IPS DF 6.9 (cell line): ENCODE data around the gene TTYH3.
A peak's percentile ranks its signal among the peaks of the same experiment; 100 is the strongest.

Experiments
- DNase-seq: peaks from one replicate; pipeline ENCODE4 v3.0.0-alpha.2; 2013; ENCODE audit warnings: low read depth, low spot score
- H3K27ac ChIP-seq: one replicate; pipeline ENCODE4 v1.5.1; 2013; ENCODE audit warnings: low read length, control low read depth
- H3K27me3 ChIP-seq: 2 replicates; pipeline ENCODE4 v1.6.1; 2013; ENCODE audit warnings: mild to moderate bottlenecking, low read length; ENCODE audit not compliant: control insufficient read depth, insufficient read depth
- H3K36me3 ChIP-seq: 2 replicates; pipeline ENCODE4 v1.6.1; 2013; ENCODE audit warnings: low read length; ENCODE audit not compliant: control insufficient read depth, insufficient read depth
- H3K4me1 ChIP-seq: 2 replicates; pipeline ENCODE4 v1.6.1; 2013; ENCODE audit warnings: low read length; ENCODE audit not compliant: control insufficient read depth, insufficient read depth
- H3K4me3 ChIP-seq: 2 replicates; pipeline ENCODE4 v1.5.1; 2013; ENCODE audit warnings: mild to moderate bottlenecking, low read length
- H3K9me3 ChIP-seq: 2 replicates; pipeline ENCODE4 v1.6.1; 2013; ENCODE audit warnings: low read length, inconsistent platforms; ENCODE audit not compliant: control insufficient read depth, insufficient read depth
- WGBS: extraction: QIAGEN DNeasy Blood & Tissue Kit; methylation state at CpG from one replicate; pipeline ENCODE4 v1.1.7; 2013; ENCODE audit warnings: mixed read lengths, missing lambda C conversion rate; ENCODE audit not compliant: insufficient read length, insufficient coverage; 5-methylcytosine and 5-hydroxymethylcytosine counted together

The TTYH3 gene

DNA sequence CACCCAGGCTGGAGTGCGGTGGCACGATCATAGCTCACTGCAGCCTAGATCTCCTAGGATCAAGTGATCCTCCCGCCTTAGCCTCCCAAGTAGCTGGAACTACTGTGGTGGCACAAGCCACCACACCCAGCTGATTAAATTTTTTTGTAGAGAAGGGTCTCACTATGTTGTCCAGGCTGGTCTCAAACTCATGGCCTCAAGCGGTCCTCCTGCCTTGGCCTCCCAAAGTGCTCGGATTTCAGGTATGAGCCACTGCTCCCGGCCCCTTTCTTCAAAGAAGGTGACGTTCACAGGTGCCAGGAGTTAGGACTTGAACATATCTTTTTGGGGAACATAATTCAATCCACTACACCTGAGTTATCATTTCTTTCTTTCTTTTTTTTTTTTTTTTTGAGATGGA is 2.9 kb upstream of the TTYH3 start:
- no peaks in the 10 kb centered on the region for H3K27me3 ChIP-seq
- H3K36me3 ChIP-seq = no peaks in the 10 kb centered on the region
- no peaks in the 10 kb centered on the region for H3K9me3 ChIP-seq
- DNase-seq = no peak
- WGBS = no CpG with 5 or more reads among the region's 7 CpGs
- peaks cover 5% of the 10 kb centered on the region; the same call in 1 of the 2 replicates for H3K4me1 ChIP-seq
- H3K27ac ChIP-seq = no peak overlapping the region
- H3K4me3 ChIP-seq = no peak overlapping the region

DNA sequence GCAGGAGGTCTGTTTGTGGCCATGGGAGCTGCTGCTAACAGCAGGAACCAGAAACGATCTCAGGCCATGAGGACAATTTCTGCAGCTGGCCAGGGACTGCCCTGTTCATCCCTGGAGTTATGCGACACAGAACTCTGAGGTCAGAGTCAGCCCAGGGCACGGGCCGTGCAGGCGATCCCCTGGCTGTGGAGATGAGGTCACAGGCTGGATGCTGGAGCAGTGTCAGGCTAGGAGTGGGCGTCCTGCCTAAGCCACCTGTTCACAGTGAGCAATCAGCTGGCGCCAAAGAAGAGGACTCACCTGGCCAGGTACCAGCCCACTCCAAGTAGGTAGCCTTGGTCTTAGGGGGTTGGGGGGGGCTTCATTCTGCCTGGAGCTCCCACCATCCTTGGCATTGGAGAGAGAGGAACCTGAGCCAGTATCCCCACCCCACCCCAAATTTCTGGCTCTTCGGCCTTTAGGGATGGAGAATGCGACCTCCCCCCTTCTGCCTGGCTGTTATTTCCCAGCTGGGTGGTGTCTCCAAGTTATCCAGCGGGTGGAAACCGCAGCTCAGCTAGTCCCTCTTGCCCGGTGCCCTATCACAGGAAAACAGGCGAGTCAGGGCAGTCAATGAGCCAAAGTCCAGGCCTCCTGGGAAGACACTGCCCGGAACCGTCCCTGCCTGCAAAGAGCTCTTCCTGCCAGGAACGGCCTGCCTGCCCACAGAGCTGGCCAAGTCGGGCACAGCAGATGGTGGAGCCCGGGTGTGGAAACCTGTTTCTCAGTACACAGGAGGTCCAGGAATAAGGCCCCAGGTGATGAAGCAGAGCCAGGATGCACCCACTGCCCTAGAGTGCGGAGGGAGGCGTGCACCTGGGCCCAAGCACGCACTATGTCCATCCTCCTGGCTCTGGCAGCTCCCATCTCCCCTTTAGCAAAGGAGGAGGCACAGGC is 1.8 kb upstream of the TTYH3 start:
- no peak for DNase-seq
- WGBS = no CpG with 5 or more reads among the region's 21 CpGs
- H3K4me1 ChIP-seq = peaks cover 7% of the 10 kb centered on the region; the same call in 1 of the 2 replicates
- H3K9me3 ChIP-seq = no peaks in the 10 kb centered on the region
- H3K27me3 ChIP-seq = no peaks in the 10 kb centered on the region
- H3K27ac ChIP-seq = no peak overlapping the region
- H3K4me3 ChIP-seq = no peak overlapping the region
- no peaks in the 10 kb centered on the region for H3K36me3 ChIP-seq

DNA sequence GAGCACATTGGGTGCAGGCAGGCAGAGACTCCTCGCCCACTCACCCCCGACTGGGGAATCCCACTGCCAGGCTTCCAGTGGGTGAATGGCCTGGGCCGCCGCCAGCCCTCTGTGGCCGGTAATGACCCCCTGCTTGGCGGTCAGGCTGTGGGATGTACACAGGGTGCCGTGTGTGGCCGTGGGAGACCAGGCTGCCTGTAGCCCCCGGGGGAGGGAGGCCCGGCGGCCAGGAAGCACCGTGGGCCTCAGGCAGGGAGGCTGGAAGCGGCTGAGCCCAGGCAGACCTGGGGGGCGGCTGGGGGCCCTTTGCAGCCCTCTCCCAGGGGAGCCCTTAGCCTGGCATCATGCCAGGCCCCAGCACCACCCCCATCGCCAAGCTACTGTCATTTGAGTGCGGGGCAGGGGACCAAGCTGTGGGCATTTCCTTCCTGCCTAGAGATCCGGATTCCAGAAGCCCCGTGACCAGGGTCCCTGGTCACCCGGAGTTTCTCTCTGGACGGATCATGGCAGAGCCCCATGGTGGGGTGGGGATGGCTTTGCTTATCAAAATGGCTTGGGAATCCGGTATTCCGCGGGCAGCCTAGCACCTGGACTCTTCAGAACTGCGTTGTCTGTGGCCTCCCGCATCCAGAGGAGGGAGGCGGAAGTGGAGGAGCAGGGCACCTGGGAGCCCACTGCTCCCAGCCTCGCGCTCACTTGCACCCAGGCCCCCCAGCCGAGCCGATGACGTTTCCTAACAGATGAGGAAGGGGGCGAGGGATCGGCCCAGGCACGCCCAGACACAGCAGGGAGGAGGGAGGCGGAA is 1.1 kb downstream of the TTYH3 start:
- 0 out of 2 replicates have a peak, but pooled peaks cover 2% of the 10 kb centered on the region for H3K36me3 ChIP-seq
- peak overlapping the region; percentile 64; the same call in 1 of the 2 replicates for H3K4me3 ChIP-seq
- peaks cover 6% of the 10 kb centered on the region; the same call in 1 of the 2 replicates for H3K4me1 ChIP-seq
- H3K9me3 ChIP-seq = no peaks in the 10 kb centered on the region
- DNase-seq = no peak
- WGBS = no CpG with 5 or more reads among the region's 35 CpGs
- H3K27me3 ChIP-seq = no peaks in the 10 kb centered on the region
- no peak overlapping the region for H3K27ac ChIP-seq

DNA sequence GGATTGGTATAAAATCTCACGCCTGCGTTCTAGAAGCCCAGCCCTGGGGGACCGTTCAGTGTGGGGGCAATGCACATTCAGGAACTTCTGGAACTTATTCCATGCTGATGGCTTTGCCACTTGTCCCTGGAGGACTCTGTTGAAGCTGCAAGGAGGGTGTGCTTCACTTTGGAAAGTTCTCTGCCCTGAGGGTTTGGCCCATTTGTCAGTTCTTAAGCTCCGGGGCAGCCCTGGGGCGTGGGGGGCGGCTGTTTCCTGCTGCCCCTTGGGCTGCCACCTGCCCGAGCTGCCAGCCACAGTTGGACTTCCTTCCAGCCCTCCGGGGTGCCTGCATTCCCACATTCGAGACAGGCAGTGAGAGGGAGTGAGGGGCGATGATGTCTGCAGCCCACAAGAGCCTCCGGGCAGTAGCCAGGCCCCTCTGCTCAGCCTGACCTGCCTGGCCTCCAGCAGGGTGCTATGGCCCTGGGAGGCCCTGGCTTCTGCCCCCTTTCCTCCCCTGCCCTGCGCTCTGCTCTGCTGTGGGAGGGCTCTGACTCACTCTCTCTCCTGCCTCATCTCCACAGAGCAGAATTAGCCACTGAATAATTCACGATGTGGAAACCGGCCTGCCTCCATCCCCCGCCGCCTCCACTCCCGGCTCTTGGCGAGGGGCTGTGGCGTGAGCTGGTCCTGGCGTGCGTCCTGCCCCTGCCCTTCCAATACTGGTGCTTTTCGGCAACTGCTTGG is 1.9 kb downstream of the TTYH3 start:
- Histone ChIP-seq H3K27ac (no peak overlapping the region), H3K4me3 (peak overlapping the region; percentile 64; the same call in 1 of the 2 replicates), H3K9me3 (no peaks in the 10 kb centered on the region), H3K27me3 (no peaks in the 10 kb centered on the region), H3K36me3 (0 out of 2 replicates have a peak, but pooled peaks cover 2% of the 10 kb centered on the region), H3K4me1 (peaks cover 6% of the 10 kb centered on the region; the same call in 1 of the 2 replicates)
- DNase-seq = no peak
- no CpG with 5 or more reads among the region's 22 CpGs for WGBS

DNA sequence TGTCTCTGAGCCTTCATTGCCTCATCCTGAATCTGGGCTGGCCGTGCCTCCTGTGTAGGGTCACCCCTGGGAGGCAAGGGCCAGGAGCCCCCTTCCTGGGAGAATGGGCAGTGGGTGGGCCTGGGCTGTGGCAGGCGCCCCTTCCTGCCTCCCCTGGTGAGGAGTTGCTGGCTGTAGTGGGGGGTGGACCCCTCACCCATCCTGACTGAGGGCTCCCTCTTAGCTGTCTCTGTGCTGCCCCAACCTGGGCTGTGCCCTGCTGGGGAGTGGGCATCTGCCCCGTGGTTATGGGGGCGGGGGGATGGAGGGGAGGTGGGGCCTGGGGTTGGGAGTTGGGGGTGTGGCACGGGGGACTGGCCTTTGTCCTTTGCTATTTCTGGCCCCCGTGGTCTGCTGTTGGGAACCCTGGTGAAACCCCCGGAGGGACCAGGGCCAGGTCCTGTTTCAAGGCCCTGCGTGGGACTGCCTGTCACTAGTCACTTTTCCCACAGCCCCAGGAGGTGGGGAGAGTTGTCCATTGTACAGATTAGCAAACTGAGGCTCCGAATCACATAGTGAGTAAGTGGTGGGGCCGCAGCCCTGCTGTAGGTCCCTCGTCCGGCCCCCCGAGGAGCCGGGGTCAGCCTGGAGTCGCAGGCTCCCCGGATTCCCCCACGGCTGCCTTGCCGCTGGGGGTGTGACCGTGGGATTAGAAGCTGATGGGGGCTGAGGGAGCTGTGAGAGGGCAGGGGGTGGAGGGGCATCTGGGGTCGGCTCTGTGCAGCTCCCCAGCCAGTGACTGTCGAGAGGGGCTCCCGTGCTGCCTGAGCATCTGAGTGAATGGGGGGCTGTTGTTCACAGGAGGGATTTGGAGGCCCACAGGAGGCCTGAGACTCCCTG is 2.7 kb downstream of the TTYH3 start:
- no peak overlapping the region for H3K27ac ChIP-seq
- no peaks in the 10 kb centered on the region for H3K27me3 ChIP-seq
- no peaks in the 10 kb centered on the region for H3K9me3 ChIP-seq
- peaks cover 6% of the 10 kb centered on the region; the same call in 1 of the 2 replicates for H3K4me1 ChIP-seq
- DNase-seq = no peak
- H3K4me3 ChIP-seq = no peak overlapping the region
- no CpG with 5 or more reads among the region's 22 CpGs for WGBS
- H3K36me3 ChIP-seq = 0 out of 2 replicates have a peak, but pooled peaks cover 2% of the 10 kb centered on the region

DNA sequence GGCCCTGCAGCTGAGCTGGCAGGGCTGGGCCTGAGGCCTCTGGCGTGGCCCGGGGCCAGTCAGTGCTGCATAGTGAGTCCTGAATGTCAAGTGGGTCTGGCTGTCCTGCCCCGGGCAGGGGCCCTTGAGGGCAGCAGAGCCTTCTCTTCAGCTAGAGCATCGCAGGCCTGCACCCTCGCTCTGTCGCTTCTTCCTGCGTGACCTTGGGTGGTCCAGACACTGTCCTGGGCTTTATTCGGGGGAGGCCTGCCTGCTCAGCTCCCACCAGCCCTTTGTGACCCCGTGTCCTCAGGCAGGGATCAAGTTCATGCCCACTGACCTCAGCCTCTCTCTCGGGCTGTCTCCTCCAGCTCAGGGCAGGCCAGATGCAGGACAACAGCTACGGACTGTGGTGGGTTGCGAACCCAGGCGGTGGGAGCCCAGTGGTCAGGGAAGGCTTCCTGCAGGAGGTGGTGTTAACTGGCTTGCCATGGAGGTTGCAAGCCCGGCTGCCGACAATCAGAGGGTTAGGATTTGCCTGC is 3.4 kb downstream of the TTYH3 start:
- Histone ChIP-seq H3K4me1 (peaks cover 6% of the 10 kb centered on the region; the same call in 1 of the 2 replicates), H3K4me3 (no peak overlapping the region), H3K27me3 (no peaks in the 10 kb centered on the region), H3K36me3 (peaks cover 2% of the 10 kb centered on the region; the same call in 1 of the 2 replicates), H3K9me3 (no peaks in the 10 kb centered on the region), H3K27ac (no peak overlapping the region)
- no CpG with 5 or more reads among the region's 15 CpGs for WGBS
- no peak for DNase-seq

DNA sequence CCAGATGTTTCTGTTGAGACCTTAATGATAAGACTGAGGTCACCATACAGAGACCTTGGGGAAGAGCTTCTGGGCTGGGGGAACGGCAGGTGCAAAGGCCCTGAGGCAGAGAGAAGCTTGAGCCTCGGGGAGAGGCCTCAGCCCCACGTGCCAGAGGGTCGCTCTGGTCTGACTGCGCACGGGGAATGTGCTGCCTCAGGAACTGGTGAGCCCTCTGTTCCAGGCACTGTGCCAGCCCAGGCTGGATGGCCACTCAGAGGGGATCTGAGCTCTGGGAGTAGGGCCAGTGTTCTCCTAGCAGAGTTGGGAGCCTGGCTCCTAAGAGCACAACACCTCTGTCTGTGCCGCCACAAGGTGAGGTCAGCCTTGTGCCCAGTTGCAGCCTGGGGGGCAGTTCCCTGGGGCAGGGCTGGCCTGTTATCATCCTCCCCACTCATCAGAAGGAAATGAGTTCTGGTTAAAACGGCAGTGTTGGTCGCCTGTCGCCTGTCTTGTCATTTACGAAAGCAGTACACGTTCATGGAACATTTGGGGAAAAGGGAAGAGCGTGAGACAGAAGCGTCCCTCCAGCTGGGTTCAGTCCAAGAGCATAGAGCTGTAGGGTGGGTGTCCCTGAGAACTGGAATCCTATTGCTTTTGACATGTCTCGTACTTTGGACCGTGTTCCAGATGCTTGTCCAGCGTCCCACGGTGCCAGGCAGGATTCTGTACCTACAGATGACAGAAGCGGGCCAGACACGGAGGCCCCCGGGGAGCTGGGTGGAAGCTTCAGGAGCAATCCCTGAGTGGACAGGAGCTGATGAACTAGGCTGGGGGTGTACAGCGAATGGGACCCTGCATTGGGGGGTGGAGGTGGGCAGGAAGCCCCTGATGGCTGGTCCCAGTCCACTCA is 4.3 kb downstream of the TTYH3 start:
- no peaks in the 10 kb centered on the region for H3K27me3 ChIP-seq
- no peaks in the 10 kb centered on the region for H3K9me3 ChIP-seq
- H3K36me3 ChIP-seq = peaks cover 2% of the 10 kb centered on the region; the same call in 1 of the 2 replicates
- H3K4me1 ChIP-seq = peaks cover 11% of the 10 kb centered on the region
- H3K27ac ChIP-seq = no peak overlapping the region
- DNase-seq = no peak
- WGBS = no CpG with 5 or more reads among the region's 22 CpGs
- no peak overlapping the region for H3K4me3 ChIP-seq

DNA sequence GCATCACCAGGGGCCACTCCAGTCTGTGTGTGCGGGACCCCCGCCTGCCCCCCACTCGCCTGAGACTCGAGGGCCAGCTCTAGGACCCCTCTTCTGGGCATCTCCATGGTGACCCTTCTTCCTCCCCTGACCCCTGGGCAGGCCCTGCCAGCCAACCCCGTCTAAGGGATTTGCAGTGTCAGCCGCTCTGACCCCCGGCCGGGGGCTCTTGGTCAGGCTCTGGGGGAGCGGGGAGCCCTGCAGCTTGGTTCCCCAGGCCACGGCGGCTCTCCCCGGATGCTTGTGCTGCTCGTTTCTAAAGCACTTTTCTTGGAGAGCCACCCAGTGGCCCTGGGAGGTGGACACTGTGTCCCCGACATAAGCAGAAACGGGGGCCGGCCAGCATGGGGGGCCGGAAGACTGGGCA is 5.3 kb downstream of the TTYH3 start:
- H3K27me3 ChIP-seq = no peaks in the 10 kb centered on the region
- peaks cover 16% of the 10 kb centered on the region for H3K4me1 ChIP-seq
- no peak overlapping the region for H3K4me3 ChIP-seq
- no CpG with 5 or more reads among the region's 17 CpGs for WGBS
- DNase-seq = no peak
- H3K9me3 ChIP-seq = no peaks in the 10 kb centered on the region
- no peak overlapping the region for H3K27ac ChIP-seq
- peaks cover 2% of the 10 kb centered on the region; the same call in 1 of the 2 replicates for H3K36me3 ChIP-seq
